SU-DHL-6 (cell line): ENCODE results near the gene TRIM9.

Experiments
- H2AFZ ChIP-seq: fragments of 200-600 bp; sonication (generic); 2 replicates; pipeline ENCODE4 v1.6.1; 2014; ENCODE audit warnings: low read depth, mild to moderate bottlenecking, moderate library complexity, mixed read lengths, antibody characterized with exemption, low read length; ENCODE audit not compliant: severe bottlenecking
- H3F3A ChIP-seq: fragments of 200-600 bp; shearing (Covaris generic); 2 replicates; pipeline ENCODE4 v1.6.0; 2016; ENCODE audit warnings: antibody characterized with exemption, mild to moderate bottlenecking; ENCODE audit not compliant: insufficient read depth
- H3K27ac ChIP-seq: fragments of 200-600 bp; sonication (generic); 2 replicates; pipeline ENCODE4 v1.5.1; 2016; ENCODE audit warnings: low read depth, mild to moderate bottlenecking, low read length, moderate library complexity, mixed read lengths
- H3K27me3 ChIP-seq: fragments of 200-600 bp; sonication (generic), shearing (Covaris generic); 2 replicates; pipeline ENCODE4 v1.6.0; 2014; ENCODE audit warnings: mild to moderate bottlenecking, low read length
- H3K36me3 ChIP-seq: fragments of 200-600 bp; sonication (generic); 2 replicates; pipeline ENCODE4 v1.6.1; 2014; ENCODE audit warnings: mild to moderate bottlenecking, low read length, mixed read lengths
- H3K4me2 ChIP-seq: fragments of 300-600, 200-600 bp; shearing (Covaris generic), sonication (generic); 2 replicates; pipeline ENCODE4 v1.6.0; 2014; ENCODE audit warnings: low read length, low read depth, mild to moderate bottlenecking; ENCODE audit not compliant: poor library complexity, severe bottlenecking
- H3K4me3 ChIP-seq: fragments of 200-600 bp; sonication (generic); 2 replicates; pipeline ENCODE4 v1.5.1; 2014; ENCODE audit warnings: antibody characterized with exemption, low read length, mild to moderate bottlenecking, mixed read lengths; ENCODE audit not compliant: insufficient read depth, poor library complexity, severe bottlenecking
- H3K79me2 ChIP-seq: fragments of 200-600 bp; sonication (generic); 2 replicates; pipeline ENCODE4 v1.6.1; 2014; ENCODE audit warnings: mild to moderate bottlenecking, low read length, moderate library complexity; ENCODE audit not compliant: insufficient read depth
- H3K9ac ChIP-seq: fragments of 200-600 bp; sonication (generic); 2 replicates; pipeline ENCODE4 v1.7.0; 2014; ENCODE audit warnings: mild to moderate bottlenecking, low read length
- H3K9me2 ChIP-seq: fragments of 200-600 bp; sonication (generic); replicated peaks from 2 replicates; pipeline ENCODE4 v1.6.1; 2014; ENCODE audit warnings: low read length; ENCODE audit not compliant: insufficient read depth
- H3K9me3 ChIP-seq: fragments of 200-600 bp; sonication (generic); 2 replicates; pipeline ENCODE4 v1.6.1; 2014; ENCODE audit warnings: low read length, mixed read lengths; ENCODE audit not compliant: insufficient read depth
- H4K20me1 ChIP-seq: fragments of 200-600 bp; sonication (generic); 2 replicates; pipeline ENCODE4 v1.6.1; 2014; ENCODE audit warnings: low read depth, mild to moderate bottlenecking, antibody characterized with exemption, low read length, moderate library complexity, mixed read lengths
- EZH2phosphoT487 ChIP-seq: fragments of 200-600 bp; sonication (generic), shearing (Covaris generic); conservative IDR thresholded peaks from 2 replicates; pipeline ENCODE4 v1.6.1; 2018; ENCODE audit warnings: mild to moderate bottlenecking, antibody characterized with exemption, low read length, moderate library complexity, mixed read lengths
- TF ChIP-seq, protein P1 (sequence below): fragments of 200-600 bp; sonication (generic); IDR thresholded peaks from one replicate; pipeline ENCODE4 v1.5.1; 2017; ENCODE audit warnings: antibody characterized with exemption, mild to moderate bottlenecking, low read length, moderate library complexity; ENCODE audit not compliant: insufficient read depth, poor library complexity, severe bottlenecking

Gene TRIM9

GRCh38 chr14:51028361-51028760 is 66.5 kb downstream of the TRIM9 start:
- TF ChIP-seq EZH2phosphoT487 = no peak
- TF ChIP-seq, protein P1, sequence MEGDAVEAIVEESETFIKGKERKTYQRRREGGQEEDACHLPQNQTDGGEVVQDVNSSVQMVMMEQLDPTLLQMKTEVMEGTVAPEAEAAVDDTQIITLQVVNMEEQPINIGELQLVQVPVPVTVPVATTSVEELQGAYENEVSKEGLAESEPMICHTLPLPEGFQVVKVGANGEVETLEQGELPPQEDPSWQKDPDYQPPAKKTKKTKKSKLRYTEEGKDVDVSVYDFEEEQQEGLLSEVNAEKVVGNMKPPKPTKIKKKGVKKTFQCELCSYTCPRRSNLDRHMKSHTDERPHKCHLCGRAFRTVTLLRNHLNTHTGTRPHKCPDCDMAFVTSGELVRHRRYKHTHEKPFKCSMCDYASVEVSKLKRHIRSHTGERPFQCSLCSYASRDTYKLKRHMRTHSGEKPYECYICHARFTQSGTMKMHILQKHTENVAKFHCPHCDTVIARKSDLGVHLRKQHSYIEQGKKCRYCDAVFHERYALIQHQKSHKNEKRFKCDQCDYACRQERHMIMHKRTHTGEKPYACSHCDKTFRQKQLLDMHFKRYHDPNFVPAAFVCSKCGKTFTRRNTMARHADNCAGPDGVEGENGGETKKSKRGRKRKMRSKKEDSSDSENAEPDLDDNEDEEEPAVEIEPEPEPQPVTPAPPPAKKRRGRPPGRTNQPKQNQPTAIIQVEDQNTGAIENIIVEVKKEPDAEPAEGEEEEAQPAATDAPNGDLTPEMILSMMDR = no peak
- Histone ChIP-seq H3K4me3 (no peak overlapping the region), H3K27ac (no peak overlapping the region), H3K4me2 (no peak overlapping the region), H3F3A (no peaks in the 10 kb centered on the region), H2AFZ (no peak overlapping the region), H3K9me2 (no peaks in the 10 kb centered on the region), H4K20me1 (no peaks in the 10 kb centered on the region), H3K9me3 (no peaks in the 10 kb centered on the region), H3K9ac (no peak overlapping the region), H3K36me3 (no peaks in the 10 kb centered on the region), H3K79me2 (no peaks in the 10 kb centered on the region), H3K27me3 (no peaks in the 10 kb centered on the region)

GRCh38 chr14:51024377-51024776 is 70.5 kb downstream of the TRIM9 start:
- no peak overlapping the region for H3K27ac ChIP-seq
- no peaks in the 10 kb centered on the region for H4K20me1 ChIP-seq
- H3K79me2 ChIP-seq = no peaks in the 10 kb centered on the region
- H3K36me3 ChIP-seq = no peaks in the 10 kb centered on the region
- no peak overlapping the region for H3K9ac ChIP-seq
- no peaks in the 10 kb centered on the region for H3K9me3 ChIP-seq
- H3K4me3 ChIP-seq = no peak overlapping the region
- H3K27me3 ChIP-seq = no peaks in the 10 kb centered on the region
- H2AFZ ChIP-seq = no peak overlapping the region
- H3F3A ChIP-seq = no peaks in the 10 kb centered on the region
- no peak overlapping the region for H3K4me2 ChIP-seq
- no peaks in the 10 kb centered on the region for H3K9me2 ChIP-seq
- no peak for TF ChIP-seq EZH2phosphoT487
- TF ChIP-seq, protein P1 = no peak

- no peak overlapping the region for H3K27ac ChIP-seq
- H3K9me3 ChIP-seq = no peaks in the 10 kb centered on the region
- TF ChIP-seq EZH2phosphoT487 = no peak
- TF ChIP-seq, protein P1 = no peak
- no peaks in the 10 kb centered on the region for H3K79me2 ChIP-seq
- no peak overlapping the region for H3K4me3 ChIP-seq
- no peaks in the 10 kb centered on the region for H4K20me1 ChIP-seq
- H3K4me2 ChIP-seq = no peak overlapping the region
- H3F3A ChIP-seq = no peaks in the 10 kb centered on the region
- no peaks in the 10 kb centered on the region for H3K36me3 ChIP-seq
- H2AFZ ChIP-seq = no peak overlapping the region
- no peak overlapping the region for H3K9ac ChIP-seq
- H3K27me3 ChIP-seq = no peaks in the 10 kb centered on the region
- H3K9me2 ChIP-seq = no peaks in the 10 kb centered on the region
These were observed 70.9 kb downstream of the TRIM9 start for GRCh38 chr14:51023964-51024363.

- Histone ChIP-seq H3K9me2 (no peaks in the 10 kb centered on the region), H3K36me3 (no peaks in the 10 kb centered on the region), H3K27ac (no peak overlapping the region), H3K4me2 (no peak overlapping the region), H2AFZ (no peak overlapping the region), H4K20me1 (no peaks in the 10 kb centered on the region), H3F3A (no peaks in the 10 kb centered on the region), H3K79me2 (no peaks in the 10 kb centered on the region), H3K27me3 (no peaks in the 10 kb centered on the region), H3K9ac (no peak overlapping the region), H3K9me3 (no peaks in the 10 kb centered on the region), H3K4me3 (no peak overlapping the region)
- TF ChIP-seq, protein P1 = no peak
- TF ChIP-seq EZH2phosphoT487 = no peak
These were observed 72.1 kb downstream of the TRIM9 start for GRCh38 chr14:51022769-51023168.
